ENCODE data around the gene MTG2.

Gene MTG2

DNA sequence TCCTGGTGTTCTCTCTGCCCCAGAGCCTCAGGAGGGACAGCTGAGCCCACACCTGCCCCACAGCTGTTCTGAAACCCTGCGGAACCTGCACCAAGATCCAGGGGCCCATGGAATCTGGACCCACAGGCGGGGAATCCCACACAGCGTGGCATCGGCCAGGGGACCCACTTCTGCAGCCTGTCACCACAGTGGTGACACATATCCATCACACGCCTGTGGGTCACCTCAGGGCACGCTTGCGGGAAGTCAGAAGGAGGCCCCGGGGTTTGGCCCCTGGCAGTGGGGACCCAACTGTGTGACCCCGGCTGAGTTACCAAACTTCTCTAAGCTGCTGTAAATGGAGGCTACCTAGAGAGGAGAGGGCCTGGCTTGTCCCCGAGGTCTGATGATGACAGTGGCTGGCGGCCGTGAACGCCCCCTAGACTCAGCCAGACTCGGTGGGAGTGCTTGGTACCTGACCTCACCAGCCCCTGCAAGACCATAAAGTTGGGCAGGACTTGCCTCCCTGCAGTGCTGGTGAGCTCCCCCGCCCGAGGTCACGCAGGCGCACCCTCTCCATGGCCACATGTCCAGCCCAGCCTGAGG lies 39.5 kb downstream of the MTG2 start:
- DNase-seq (ENCODE audit: low spot score), result no peak

DNA sequence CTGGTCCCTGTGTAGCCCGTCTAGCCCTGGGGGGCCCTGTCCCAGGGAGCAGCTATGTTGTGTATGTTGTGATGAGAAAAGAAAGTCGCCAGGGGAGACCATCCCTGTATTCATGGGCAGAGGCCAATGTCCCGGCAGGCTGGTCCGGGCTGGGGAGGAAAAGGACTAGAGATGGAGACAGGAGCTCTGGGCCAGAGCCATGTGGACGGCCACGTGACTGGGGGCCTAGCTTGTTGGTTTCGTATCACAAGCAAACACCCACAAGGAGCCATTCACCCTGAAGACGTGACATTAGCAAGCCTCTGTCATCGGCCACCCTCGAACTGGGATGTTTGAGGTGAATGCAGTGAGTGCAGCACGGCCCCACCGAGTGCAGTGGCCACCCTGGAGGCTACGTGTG lies 40.1 kb downstream of the MTG2 start:
- DNase-seq (ENCODE audit: low spot score), result no peak

GRCh38 chr20:62223571-62223970 lies 40.7 kb downstream of the MTG2 start:
- no peak for DNase-seq (ENCODE audit: low spot score)

- no peak for DNase-seq (ENCODE audit: low spot score)
These were observed 41.5 kb downstream of the MTG2 start for GRCh38 chr20:62224113-62224855.

- DNase-seq (ENCODE audit: low spot score), result no peak
These were observed 42.2 kb downstream of the MTG2 start for GRCh38 chr20:62225026-62225425.

- no peak for DNase-seq (ENCODE audit: low spot score)
These were observed 43.2 kb downstream of the MTG2 start for GRCh38 chr20:62225820-62226635.

GRCh38 chr20:62226707-62227590 lies 44.1 kb downstream of the MTG2 start:
- DNase-seq (ENCODE audit: low spot score), result no peak

DNA sequence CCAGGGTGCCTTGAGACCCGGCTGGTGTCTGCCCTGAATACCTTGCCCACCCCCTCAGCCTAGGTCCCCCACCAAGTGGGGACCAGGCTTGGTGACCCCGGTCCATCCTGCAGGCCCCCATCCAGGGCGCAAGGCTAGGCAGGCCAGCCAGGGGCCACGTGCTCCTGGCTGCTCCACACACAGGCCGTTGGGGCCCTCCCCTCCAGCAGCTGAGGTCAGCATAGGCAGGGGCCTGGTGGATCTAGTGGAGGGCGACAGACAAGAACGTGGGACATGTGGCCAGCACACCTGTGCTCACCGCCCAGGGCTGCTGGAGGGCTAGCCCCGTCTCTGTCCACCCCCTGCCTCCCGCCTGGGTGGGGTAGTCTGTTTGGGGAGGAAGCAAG lies 44.8 kb downstream of the MTG2 start:
- no peak for DNase-seq (ENCODE audit: low spot score)

GRCh38 chr20:62227977-62228958 lies 45.4 kb downstream of the MTG2 start:
- no peak for DNase-seq (ENCODE audit: low spot score)

GRCh38 chr20:62228982-62229545 lies 46.2 kb downstream of the MTG2 start:
- DNase-seq (ENCODE audit: low spot score), result no peak

DNA sequence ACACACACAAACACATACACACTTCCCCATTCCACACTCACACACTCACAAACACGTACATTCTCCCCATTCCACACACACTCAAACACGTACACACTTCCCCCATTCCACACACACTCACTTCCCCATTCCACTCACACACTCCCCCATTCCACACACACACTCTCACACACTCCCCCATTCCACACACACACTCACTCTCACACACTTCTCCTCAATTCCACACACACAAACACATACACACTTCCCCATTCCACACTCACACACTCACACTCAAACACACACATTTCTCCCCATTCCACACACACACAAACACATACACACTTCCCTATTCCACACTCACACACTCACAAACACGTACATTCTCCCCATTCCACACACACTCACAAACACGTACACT lies 46.8 kb downstream of the MTG2 start:
- no peak for DNase-seq (ENCODE audit: low spot score)

DNA sequence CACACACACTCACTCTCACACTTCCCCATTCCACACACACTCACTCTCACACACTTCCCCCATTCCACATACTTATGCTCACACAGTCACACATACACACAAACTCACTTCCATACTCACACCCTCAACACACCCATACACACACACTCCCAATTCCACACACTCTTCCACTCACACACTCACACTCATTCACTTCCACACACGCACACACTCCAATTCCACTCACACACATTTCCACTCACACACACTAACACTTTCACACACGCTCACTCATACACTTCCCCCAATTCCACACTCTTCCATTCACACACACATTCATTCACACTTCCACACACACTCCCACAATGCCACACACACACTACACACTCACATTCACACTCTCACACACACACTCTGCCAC lies 47.4 kb downstream of the MTG2 start:
- DNase-seq (ENCODE audit: low spot score), result no peak

DNA sequence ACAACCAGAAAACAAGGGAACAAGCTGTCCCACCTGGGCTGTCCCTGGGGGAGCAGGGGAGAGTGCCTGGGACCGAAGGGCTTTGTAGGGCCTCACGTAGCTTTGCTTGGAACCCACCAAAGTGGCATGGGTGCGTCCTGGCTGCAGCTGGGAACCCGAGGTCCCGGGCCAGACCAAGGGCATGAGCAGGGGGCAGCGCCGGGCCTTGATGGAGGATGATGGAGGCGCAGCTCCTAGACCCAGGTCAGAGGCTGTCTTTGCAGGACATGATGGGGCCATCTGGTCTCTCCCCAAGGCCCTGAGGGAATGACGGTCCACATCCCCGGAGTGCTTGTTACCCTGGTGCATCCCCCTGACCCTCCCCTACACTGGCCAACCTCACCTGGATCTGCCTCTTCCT lies 47.9 kb downstream of the MTG2 start:
- no peak for DNase-seq (ENCODE audit: low spot score)

- no peak for DNase-seq (ENCODE audit: low spot score)
These were observed 48.5 kb downstream of the MTG2 start for GRCh38 chr20:62231292-62231691.

GRCh38 chr20:62232194-62232593 lies 49.4 kb downstream of the MTG2 start:
- DNase-seq (ENCODE audit: low spot score), result no peak

DNA sequence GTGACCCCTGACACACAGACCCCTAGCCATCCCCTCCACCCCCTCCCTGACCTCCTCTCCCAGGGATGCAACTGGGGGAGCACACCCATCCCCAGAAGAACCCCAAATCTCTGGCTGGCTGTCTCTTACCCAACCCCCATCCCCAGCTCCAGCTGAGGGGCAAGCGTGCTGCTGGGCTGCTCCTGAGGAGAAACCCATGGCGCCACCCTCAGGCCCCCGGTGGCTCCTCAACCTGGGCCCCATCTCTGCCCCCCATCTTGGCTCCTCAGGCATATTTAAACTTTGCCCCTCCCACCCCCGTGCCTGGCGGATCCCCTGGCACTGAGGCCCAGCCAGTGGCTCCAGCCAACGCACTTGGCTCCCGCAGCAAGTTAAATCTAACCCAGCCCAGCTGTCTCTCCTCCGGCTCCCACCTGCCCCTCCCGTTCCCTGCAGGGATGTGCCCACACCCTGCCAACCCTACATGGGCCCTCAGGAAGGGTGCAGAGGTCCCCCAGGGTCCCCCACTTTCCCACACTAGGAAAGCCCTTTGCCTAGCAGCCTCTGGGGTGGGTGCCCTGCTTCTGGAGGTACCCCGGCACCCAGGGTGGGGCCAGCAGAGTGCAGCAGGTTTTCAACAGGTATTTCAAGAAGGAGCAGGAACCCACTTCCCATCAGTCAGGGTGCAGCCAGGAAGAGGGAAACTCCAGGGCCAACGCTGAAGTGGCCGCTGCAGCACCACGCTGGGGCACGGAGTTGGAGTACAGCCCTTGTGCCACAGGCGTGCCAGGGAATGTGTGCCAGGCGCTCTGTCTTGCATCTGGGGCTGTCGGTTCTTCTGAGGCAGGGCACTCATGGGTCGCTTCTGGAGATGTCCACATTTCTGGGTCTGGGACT lies 50.2 kb downstream of the MTG2 start:
- no peak for DNase-seq (ENCODE audit: low spot score)

DNA sequence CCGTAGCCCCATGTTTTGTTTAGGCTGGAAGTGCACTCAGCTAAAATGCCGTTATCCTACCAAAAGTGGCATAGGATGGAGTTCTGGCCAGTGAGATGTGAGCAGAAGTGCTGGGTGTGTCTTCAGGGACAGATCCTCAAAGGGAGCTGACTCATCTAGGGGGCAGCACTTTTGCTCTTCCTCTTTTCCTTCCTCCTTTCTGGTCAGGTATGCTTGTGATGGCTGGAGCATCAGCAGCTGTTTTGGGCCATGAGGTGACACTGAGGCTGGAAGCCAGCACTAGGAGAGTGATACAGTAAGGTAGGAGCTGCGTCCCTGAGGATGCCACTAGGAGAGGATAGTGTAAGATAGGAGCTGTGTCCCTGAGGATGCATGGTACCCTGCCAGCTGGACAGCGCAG lies 50.9 kb downstream of the MTG2 start:
- DNase-seq (ENCODE audit: low spot score), result no peak

DNA sequence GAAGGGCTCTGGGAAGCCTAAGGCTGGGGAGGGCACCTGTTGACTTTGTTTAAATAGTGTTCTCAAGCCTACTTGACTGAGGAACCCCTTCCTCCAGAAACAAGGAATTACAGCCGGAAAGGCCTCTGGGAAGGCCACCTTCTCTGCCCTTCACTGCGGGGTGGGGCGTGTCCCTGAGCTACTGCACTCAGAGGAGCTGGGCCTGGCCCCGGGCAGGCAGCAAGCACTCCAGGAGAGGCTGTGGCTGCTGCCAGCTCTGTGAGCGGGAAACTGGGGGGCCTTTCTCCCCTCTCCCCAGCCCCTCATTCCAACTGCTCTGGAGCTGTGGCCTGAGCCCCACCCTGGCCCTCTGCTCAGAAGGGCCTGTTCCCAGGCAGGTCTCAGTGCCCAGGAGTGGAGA lies 51.5 kb downstream of the MTG2 start:
- no peak for DNase-seq (ENCODE audit: low spot score)

GRCh38 chr20:62235001-62235776 lies 52.4 kb downstream of the MTG2 start:
- no peak for DNase-seq (ENCODE audit: low spot score)
